ENCODE results near the gene ABHD12B. TPM values are rescaled to one million over a fixed set of nuclear protein-coding genes. Genes with fewer than 3 reads are reported as not detected.
"Not testable (repeated sequence)": the region's sequence is repeated elsewhere in the genome, so short reads cannot be mapped to it uniquely, and the experiment has no call there.

Gene ABHD12B
- total RNA-seq, 5 donors from 2014 or later (not counting 1 experiment from before 2014, with no cell fraction given), result not detected

- H3K4me3 ChIP-seq (ENCODE audit: control insufficient read depth in 1 of 2, extremely low read depth in 1 of 2, low read length in 1 of 2); DNase-seq; H3K36me3 Mint-ChIP-seq; CTCF ChIA-PET; H3K9me3 Mint-ChIP-seq; H3K9me3 ChIP-seq; H3K27ac ChIP-seq (ENCODE audit: low read length); H3K27ac Mint-ChIP-seq; ATAC-seq (replicated peaks in 1 of 4); H3K4me3 Mint-ChIP-seq; H3K36me3 ChIP-seq (ENCODE audit: control insufficient read depth in 2 of 2, extremely low read depth in 1 of 2, insufficient read depth in 1 of 2, low read length in 1 of 2): not testable (repeated sequence)
- H3K27me3 ChIP-seq (replicated peaks in 1 of 2; ENCODE audit: control insufficient read depth in 2 of 2, extremely low read depth in 1 of 2, insufficient read depth in 2 of 2, low read length in 1 of 2), result peaks cover 0 to 25% of the 10 kb centered on the region in 2 experiments
- peaks cover 2 to 19% of the 10 kb centered on the region in 2 experiments for H3K4me1 ChIP-seq (ENCODE audit: control insufficient read depth in 1 of 2, extremely low read depth in 1 of 2, insufficient read depth in 2 of 2, low read length in 2 of 2)
- WGBS (ENCODE audit: insufficient coverage), result 84% methylated on average over 6 of the region's 8 CpGs
- POLR2A ChIA-PET, result interaction anchor here in 1 of 2 donors (0.6 kb wide), 1 partner anchor 405 kb away, joined by 6 read pairs; no protein-coding TSS in a partner anchor
- Mint-ChIP-seq H3K4me1 (peaks cover 10 to 18% (median 11%) of the 10 kb centered on the region in 3 donors), H3K27me3 (peaks cover 42 to 47% of the 10 kb centered on the region in 2 donors)
Measured at GRCh38 chr14:50941638-50942037, 69.8 kb downstream of the ABHD12B start.

GRCh38 chr14:50943261-50943942 lies 71.5 kb downstream of the ABHD12B start:
- H3K4me3 ChIP-seq (ENCODE audit: control insufficient read depth in 1 of 2, extremely low read depth in 1 of 2, low read length in 1 of 2), result peak overlapping the region; percentile 44 to 81

GRCh38 chr14:50943943-50944646 lies 72.2 kb downstream of the ABHD12B start, which contains the start of gene PYGL:
PYGL (minus strand) TSS chr14:50944483; CDS start chr14:50944403, 80 bp downstream.
- DNase-seq, result peak in 16 of 35 experiments; percentile 2 to 32 (median 12)
- POLR2A ChIA-PET, result no interaction called here
- peak; percentile 47 to 72 (median 61) for ATAC-seq (replicated peaks in 1 of 4)
- Histone ChIP-seq H3K27me3 (replicated peaks in 1 of 2; ENCODE audit: control insufficient read depth in 2 of 2, extremely low read depth in 1 of 2, insufficient read depth in 2 of 2, low read length in 1 of 2) (peaks cover 0 to 29% of the 10 kb centered on the region in 2 experiments), H3K9me3 (no peaks in the 10 kb centered on the region), H3K4me3 (ENCODE audit: control insufficient read depth in 1 of 2, extremely low read depth in 1 of 2, low read length in 1 of 2) (peak within 1 kb of the TSS; percentile 44 to 81), H3K36me3 (ENCODE audit: control insufficient read depth in 2 of 2, extremely low read depth in 1 of 2, insufficient read depth in 1 of 2, low read length in 1 of 2) (no peaks in the 10 kb centered on the region), H3K27ac (ENCODE audit: low read length) (no peak within 1 kb of the TSS), H3K4me1 (ENCODE audit: control insufficient read depth in 1 of 2, extremely low read depth in 1 of 2, insufficient read depth in 2 of 2, low read length in 2 of 2) (peaks cover 0 to 19% of the 10 kb centered on the region in 2 experiments)
- H3K4me3 Mint-ChIP-seq, result peak within 1 kb of the TSS; percentile 76 to 90 (median 80)
- no peak within 1 kb of the TSS for H3K27ac Mint-ChIP-seq
- no peaks in the 10 kb centered on the region for H3K9me3 Mint-ChIP-seq
- CTCF ChIA-PET, result no interaction called here
- H3K4me1 Mint-ChIP-seq, result peaks cover 10 to 16% (median 11%) of the 10 kb centered on the region in 3 donors
- peaks cover 38 to 47% of the 10 kb centered on the region in 2 donors for H3K27me3 Mint-ChIP-seq
- WGBS (ENCODE audit: insufficient coverage), result 1% methylated on average over 73 of the region's 74 CpGs
- no peaks in the 10 kb centered on the region for H3K36me3 Mint-ChIP-seq

More at GRCh38 chr14:50943261-50943942, 71.5 kb downstream of the ABHD12B start:
- no peak overlapping the region for H3K27ac Mint-ChIP-seq
- 14% methylated on average over 13 of the region's 26 CpGs for WGBS (ENCODE audit: insufficient coverage)
- Histone ChIP-seq H3K36me3 (ENCODE audit: control insufficient read depth in 2 of 2, extremely low read depth in 1 of 2, insufficient read depth in 1 of 2, low read length in 1 of 2) (no peaks in the 10 kb centered on the region), H3K4me1 (ENCODE audit: control insufficient read depth in 1 of 2, extremely low read depth in 1 of 2, insufficient read depth in 2 of 2, low read length in 2 of 2) (peaks cover 0 to 19% of the 10 kb centered on the region in 2 experiments), H3K27ac (ENCODE audit: low read length) (no peak overlapping the region), H3K27me3 (replicated peaks in 1 of 2; ENCODE audit: control insufficient read depth in 2 of 2, extremely low read depth in 1 of 2, insufficient read depth in 2 of 2, low read length in 1 of 2) (peaks cover 0 to 25% of the 10 kb centered on the region in 2 experiments), H3K9me3 (no peaks in the 10 kb centered on the region)
- ChIA-PET CTCF (no interaction called here), POLR2A (no interaction called here)
- no peak for DNase-seq
- peaks cover 10 to 16% (median 11%) of the 10 kb centered on the region in 3 donors for H3K4me1 Mint-ChIP-seq
- H3K9me3 Mint-ChIP-seq, result no peaks in the 10 kb centered on the region
- peaks cover 40 to 47% of the 10 kb centered on the region in 2 donors for H3K27me3 Mint-ChIP-seq
- ATAC-seq (replicated peaks in 1 of 4), result no peak
- H3K36me3 Mint-ChIP-seq, result no peaks in the 10 kb centered on the region
- peak overlapping the region; percentile 62 to 90 (median 73) for H3K4me3 Mint-ChIP-seq

- peaks cover 33 to 43% of the 10 kb centered on the region in 2 donors for H3K27me3 Mint-ChIP-seq
- DNase-seq (peak in 3 of 35 experiments; percentile 1 to 5 (median 4)), ATAC-seq (replicated peaks in 1 of 4) (peak in 3 of 4 experiments; percentile 34 to 44 (median 36))
- CTCF ChIA-PET, result no interaction called here
- H3K27me3 ChIP-seq (replicated peaks in 1 of 2; ENCODE audit: control insufficient read depth in 2 of 2, extremely low read depth in 1 of 2, insufficient read depth in 2 of 2, low read length in 1 of 2), result peaks cover 0 to 31% of the 10 kb centered on the region in 2 experiments
- POLR2A ChIA-PET, result no interaction called here
- H3K9me3 ChIP-seq, result no peaks in the 10 kb centered on the region
- 2% methylated on average over 15 of the region's 29 CpGs for WGBS (ENCODE audit: insufficient coverage)
- no peaks in the 10 kb centered on the region for H3K36me3 ChIP-seq (ENCODE audit: control insufficient read depth in 2 of 2, extremely low read depth in 1 of 2, insufficient read depth in 1 of 2, low read length in 1 of 2)
- peak overlapping the region; percentile 76 to 90 (median 80) for H3K4me3 Mint-ChIP-seq
- H3K36me3 Mint-ChIP-seq, result no peaks in the 10 kb centered on the region
- peak overlapping the region; percentile 41 to 81 for H3K4me3 ChIP-seq (ENCODE audit: control insufficient read depth in 1 of 2, extremely low read depth in 1 of 2, low read length in 1 of 2)
- H3K4me1 Mint-ChIP-seq, result peaks cover 10 to 16% (median 11%) of the 10 kb centered on the region in 3 donors
- H3K9me3 Mint-ChIP-seq, result no peaks in the 10 kb centered on the region
- H3K4me1 ChIP-seq (ENCODE audit: control insufficient read depth in 1 of 2, extremely low read depth in 1 of 2, insufficient read depth in 2 of 2, low read length in 2 of 2), result peaks cover 0 to 19% of the 10 kb centered on the region in 2 experiments
- H3K27ac Mint-ChIP-seq, result no peak overlapping the region
- H3K27ac ChIP-seq (ENCODE audit: low read length), result no peak overlapping the region
Measured at GRCh38 chr14:50944647-50945413, 73.0 kb downstream of the ABHD12B start.

- no peak for ATAC-seq (replicated peaks in 1 of 4)
- Histone ChIP-seq H3K27ac (ENCODE audit: low read length) (no peak overlapping the region), H3K27me3 (replicated peaks in 1 of 2; ENCODE audit: control insufficient read depth in 2 of 2, extremely low read depth in 1 of 2, insufficient read depth in 2 of 2, low read length in 1 of 2) (peaks cover 0 to 30% of the 10 kb centered on the region in 2 experiments), H3K36me3 (ENCODE audit: control insufficient read depth in 2 of 2, extremely low read depth in 1 of 2, insufficient read depth in 1 of 2, low read length in 1 of 2) (no peaks in the 10 kb centered on the region), H3K4me3 (ENCODE audit: control insufficient read depth in 1 of 2, extremely low read depth in 1 of 2, low read length in 1 of 2) (no peak overlapping the region), H3K9me3 (no peaks in the 10 kb centered on the region), H3K4me1 (ENCODE audit: control insufficient read depth in 1 of 2, extremely low read depth in 1 of 2, insufficient read depth in 2 of 2, low read length in 2 of 2) (peaks cover 0 to 19% of the 10 kb centered on the region in 2 experiments)
- H3K27me3 Mint-ChIP-seq, result peaks cover 25 to 29% of the 10 kb centered on the region in 2 donors
- H3K27ac Mint-ChIP-seq, result no peak overlapping the region
- H3K9me3 Mint-ChIP-seq, result no peaks in the 10 kb centered on the region
- H3K36me3 Mint-ChIP-seq, result no peaks in the 10 kb centered on the region
- WGBS (ENCODE audit: insufficient coverage), result 100% methylated on average over 3 of the region's 5 CpGs
- no peak overlapping the region for H3K4me3 Mint-ChIP-seq
- H3K4me1 Mint-ChIP-seq, result peaks cover 10 to 16% (median 11%) of the 10 kb centered on the region in 3 donors
- no peak for DNase-seq
- CTCF ChIA-PET, result no interaction called here
- POLR2A ChIA-PET, result no interaction called here
Measured at GRCh38 chr14:50946234-50946935, 74.5 kb downstream of the ABHD12B start.
